Fibroblast of lung (primary cell): ENCODE results near the gene LYZL4.

ENCODE experiments used
- EZH2 ChIP-seq: IDR thresholded peaks from 2 replicates; pipeline ENCODE4 v1.5.1; 2012; ENCODE audit warnings: low read length, control low read depth, mild to moderate bottlenecking; ENCODE audit errors: missing control alignments
- TF ChIP-seq, protein P1 (sequence below), 2 donors: IDR thresholded peaks in 1 of 2; conservative IDR thresholded peaks in 1 of 2; 1 replicate in 1 of 2; 2 replicates in 1 of 2; pipeline ENCODE4 v1.5.1; 2011 to 2012; ENCODE audit warnings: low read length in 2 of 2, control low read depth in 1 of 2, inconsistent platforms in 1 of 2, low read depth in 1 of 2, mild to moderate bottlenecking in 1 of 2

DNA sequence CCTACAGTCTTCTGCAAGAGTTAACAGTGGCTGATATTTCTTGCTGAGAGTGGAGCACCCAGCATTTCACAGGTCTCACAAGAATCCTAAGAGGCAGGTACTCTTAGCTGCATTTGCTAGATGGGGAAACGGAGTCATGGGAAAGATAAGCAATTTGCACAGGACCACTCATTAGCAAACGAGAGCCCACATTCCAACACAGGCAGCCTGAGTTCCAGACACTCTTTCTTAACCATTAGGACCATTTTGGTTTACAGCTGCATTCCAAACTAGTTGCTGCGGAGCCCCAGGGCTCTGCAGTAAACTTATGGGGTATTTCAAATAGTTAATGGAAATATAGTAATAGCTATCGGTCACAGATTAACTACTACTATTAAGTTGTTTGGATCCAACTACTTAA is 42.5 kb downstream of the LYZL4 start:
- TF ChIP-seq, protein P1, sequence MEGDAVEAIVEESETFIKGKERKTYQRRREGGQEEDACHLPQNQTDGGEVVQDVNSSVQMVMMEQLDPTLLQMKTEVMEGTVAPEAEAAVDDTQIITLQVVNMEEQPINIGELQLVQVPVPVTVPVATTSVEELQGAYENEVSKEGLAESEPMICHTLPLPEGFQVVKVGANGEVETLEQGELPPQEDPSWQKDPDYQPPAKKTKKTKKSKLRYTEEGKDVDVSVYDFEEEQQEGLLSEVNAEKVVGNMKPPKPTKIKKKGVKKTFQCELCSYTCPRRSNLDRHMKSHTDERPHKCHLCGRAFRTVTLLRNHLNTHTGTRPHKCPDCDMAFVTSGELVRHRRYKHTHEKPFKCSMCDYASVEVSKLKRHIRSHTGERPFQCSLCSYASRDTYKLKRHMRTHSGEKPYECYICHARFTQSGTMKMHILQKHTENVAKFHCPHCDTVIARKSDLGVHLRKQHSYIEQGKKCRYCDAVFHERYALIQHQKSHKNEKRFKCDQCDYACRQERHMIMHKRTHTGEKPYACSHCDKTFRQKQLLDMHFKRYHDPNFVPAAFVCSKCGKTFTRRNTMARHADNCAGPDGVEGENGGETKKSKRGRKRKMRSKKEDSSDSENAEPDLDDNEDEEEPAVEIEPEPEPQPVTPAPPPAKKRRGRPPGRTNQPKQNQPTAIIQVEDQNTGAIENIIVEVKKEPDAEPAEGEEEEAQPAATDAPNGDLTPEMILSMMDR (conservative IDR thresholded peaks at IDR 0.05 in 1 of 2, IDR thresholded peaks at IDR 0.05 in 1 of 2; ENCODE audit: low read depth in 1 of 2, low read length in 2 of 2): no peak
- no peak for TF ChIP-seq EZH2
